NB4 (cell line): ENCODE results near the gene PARM1.

Source experiments
- CTCF ChIP-seq: IDR thresholded peaks from one replicate; pipeline ENCODE4 v1.5.1; 2012; ENCODE audit warnings: low read depth, low read length
- MAX ChIP-seq: IDR thresholded peaks from 2 replicates; pipeline ENCODE4 v1.6.1; 2011; ENCODE audit warnings: low read depth, low read length
- POLR2A ChIP-seq: IDR thresholded peaks from 2 replicates; pipeline ENCODE4 v1.6.1; 2011; ENCODE audit warnings: mild to moderate bottlenecking; ENCODE audit not compliant: insufficient read length; ENCODE audit errors: extremely low read depth

DNA sequence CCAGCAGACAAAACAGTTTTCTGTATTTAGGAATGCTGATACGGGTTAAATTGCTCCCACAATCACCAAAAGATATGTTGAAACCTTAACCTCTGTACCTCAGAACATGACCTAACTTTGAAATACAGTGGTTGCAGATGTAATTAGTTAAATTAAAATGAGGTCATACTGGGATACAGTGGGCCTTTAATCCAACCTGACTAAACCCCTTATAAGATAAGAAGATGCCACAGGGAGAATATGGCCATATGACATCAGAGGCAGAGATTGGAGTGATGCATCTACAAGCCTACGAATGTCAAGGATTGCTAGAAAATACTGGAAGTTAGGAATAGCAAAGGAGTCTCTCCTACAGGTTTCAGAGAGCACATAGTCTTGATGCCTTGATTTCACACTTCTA is 32.1 kb upstream of the PARM1 start:
- TF ChIP-seq CTCF, result no peak
- TF ChIP-seq POLR2A, result no peak
- no peak for TF ChIP-seq MAX
